HepG2 (cell line): ENCODE data around the gene PRSS8. TPM values are rescaled to one million over a fixed set of nuclear protein-coding genes. Genes with fewer than 3 reads are reported as not detected.
A peak's percentile ranks its signal among the peaks of the same experiment; 100 is the strongest.

Experiments
- AFF4 ChIP-seq: sonication (generic); formaldehyde crosslinking; IDR thresholded peaks from 2 replicates; pipeline ENCODE4 v1.4.0; 2020; ENCODE audit warnings: missing genetic modification reagents
- ELF3 ChIP-seq: IDR thresholded peaks from 2 replicates; pipeline ENCODE4 v1.6.1; 2016; ENCODE audit warnings: missing genetic modification reagents, missing compliant biosample characterization
- ERF ChIP-seq: IDR thresholded peaks from 2 replicates; pipeline ENCODE4 v1.6.1; 2018; ENCODE audit warnings: missing biosample characterization, missing genetic modification reagents
- KAT8 ChIP-seq: IDR thresholded peaks from 2 replicates; pipeline ENCODE4 v1.6.1; 2016; ENCODE audit warnings: missing genetic modification reagents, missing compliant biosample characterization
- MIER2 ChIP-seq: IDR thresholded peaks from 2 replicates; pipeline ENCODE4 v1.6.1; 2016; ENCODE audit warnings: missing biosample characterization, missing genetic modification reagents
- NFYC ChIP-seq: IDR thresholded peaks from 2 replicates; pipeline ENCODE4 v1.6.1; 2016; ENCODE audit warnings: missing genetic modification reagents, missing compliant biosample characterization
- RCOR2 ChIP-seq: IDR thresholded peaks from 2 replicates; pipeline ENCODE4 v1.6.1; 2016; ENCODE audit warnings: missing biosample characterization, missing genetic modification reagents
- YEATS4 ChIP-seq: sonication (generic); formaldehyde crosslinking; IDR thresholded peaks from 2 replicates; pipeline ENCODE4 v1.4.0; 2020; ENCODE audit warnings: missing genetic modification reagents, borderline replicate concordance
- ZC3H4 ChIP-seq: sonication (generic); formaldehyde crosslinking; IDR thresholded peaks from 2 replicates; pipeline ENCODE4 v1.4.0; 2020; ENCODE audit warnings: missing genetic modification reagents, borderline replicate concordance
- ZEB1 ChIP-seq: IDR thresholded peaks from 2 replicates; pipeline ENCODE4 v1.6.1; 2012; ENCODE audit warnings: mild to moderate bottlenecking, low read depth, inconsistent platforms; ENCODE audit not compliant: insufficient replicate concordance
- ZSCAN20 ChIP-seq: sonication (generic); formaldehyde crosslinking; IDR thresholded peaks from 2 replicates; pipeline ENCODE4 v1.4.0; 2020; ENCODE audit warnings: missing genetic modification reagents, mild to moderate bottlenecking, borderline replicate concordance
- polyA plus RNA-seq, 8 experiments: library from polyadenylated mRNA; depleted of rRNA in 3 of 8; stranded (reverse) in 7 of 8; unstranded in 1 of 8; fragments of >200 nt; fragmentation: Illumina TruSeq in 4 of 8; extraction: Trizol in 4 of 8; gene quantifications; 2 replicates each; pipeline versions ENCODE4 v1.2.1 to v1.2.3, GENCODE V29; 2011 to 2016; ENCODE audit warnings: low read depth in 4 of 8, missing spikeins in 1 of 8, mixed read lengths in 1 of 8; ENCODE audit not compliant: insufficient read depth in 1 of 8
- total RNA-seq, 5 experiments: library from RNA; depleted of rRNA; stranded (reverse); fragments of >200 nt; fragmentation: Illumina TruSeq; extraction: Trizol; gene quantifications; 2 replicates each; pipeline ENCODE4 v1.2.3, GENCODE V29; 2016; ENCODE audit warnings: low read depth in 1 of 5
- TF ChIP-seq, protein P1 (sequence below): sonication (generic); formaldehyde crosslinking; IDR thresholded peaks from 2 replicates; pipeline ENCODE4 v1.4.0; 2020; ENCODE audit warnings: mild to moderate bottlenecking, missing genetic modification reagents, borderline replicate concordance
- TF ChIP-seq, protein P2 (sequence below): sonication (generic); formaldehyde crosslinking; IDR thresholded peaks from 2 replicates; pipeline ENCODE4 v1.4.0; 2020; ENCODE audit warnings: missing genetic modification reagents, borderline replicate concordance
- TF ChIP-seq, protein P3 (sequence below): sonication (generic); formaldehyde crosslinking; IDR thresholded peaks from 2 replicates; pipeline ENCODE4 v1.4.0; 2020; ENCODE audit warnings: missing genetic modification reagents

PRSS8 gene
- total and polyA plus RNA-seq, 2 of the 13 experiments (the other 11 are each of a cell fraction or from before 2014, with no cell fraction given), result 2.6 to 7.2 TPM

DNA sequence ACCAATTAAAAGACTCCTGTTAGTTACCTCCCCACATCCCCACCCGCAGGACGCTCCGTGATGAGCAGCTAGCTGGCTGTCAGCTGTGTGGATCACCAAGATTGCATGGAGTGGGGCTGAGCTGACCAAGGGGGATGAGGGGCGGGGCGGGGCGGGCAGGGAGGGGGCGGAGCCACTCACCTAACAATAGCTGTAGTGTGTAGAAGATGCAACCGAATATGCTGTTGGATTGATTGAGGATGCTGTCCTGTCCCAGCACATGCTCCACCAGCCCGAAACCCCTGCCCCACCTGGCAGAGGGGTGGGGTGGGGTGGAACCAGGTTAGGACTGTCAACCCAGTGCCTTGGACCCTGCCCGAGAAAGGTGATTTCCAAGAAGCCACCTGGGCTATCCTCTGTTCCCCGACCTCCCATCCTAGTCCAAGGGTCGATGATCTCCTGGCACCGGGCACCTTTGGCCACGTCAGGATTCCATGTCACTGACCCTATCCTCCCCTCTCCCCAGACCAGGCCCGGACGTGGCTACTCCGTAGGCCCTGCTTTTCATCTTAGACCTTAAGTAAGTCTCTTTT is 42.3 kb downstream of the PRSS8 start (continued):
- TF ChIP-seq, protein P1, sequence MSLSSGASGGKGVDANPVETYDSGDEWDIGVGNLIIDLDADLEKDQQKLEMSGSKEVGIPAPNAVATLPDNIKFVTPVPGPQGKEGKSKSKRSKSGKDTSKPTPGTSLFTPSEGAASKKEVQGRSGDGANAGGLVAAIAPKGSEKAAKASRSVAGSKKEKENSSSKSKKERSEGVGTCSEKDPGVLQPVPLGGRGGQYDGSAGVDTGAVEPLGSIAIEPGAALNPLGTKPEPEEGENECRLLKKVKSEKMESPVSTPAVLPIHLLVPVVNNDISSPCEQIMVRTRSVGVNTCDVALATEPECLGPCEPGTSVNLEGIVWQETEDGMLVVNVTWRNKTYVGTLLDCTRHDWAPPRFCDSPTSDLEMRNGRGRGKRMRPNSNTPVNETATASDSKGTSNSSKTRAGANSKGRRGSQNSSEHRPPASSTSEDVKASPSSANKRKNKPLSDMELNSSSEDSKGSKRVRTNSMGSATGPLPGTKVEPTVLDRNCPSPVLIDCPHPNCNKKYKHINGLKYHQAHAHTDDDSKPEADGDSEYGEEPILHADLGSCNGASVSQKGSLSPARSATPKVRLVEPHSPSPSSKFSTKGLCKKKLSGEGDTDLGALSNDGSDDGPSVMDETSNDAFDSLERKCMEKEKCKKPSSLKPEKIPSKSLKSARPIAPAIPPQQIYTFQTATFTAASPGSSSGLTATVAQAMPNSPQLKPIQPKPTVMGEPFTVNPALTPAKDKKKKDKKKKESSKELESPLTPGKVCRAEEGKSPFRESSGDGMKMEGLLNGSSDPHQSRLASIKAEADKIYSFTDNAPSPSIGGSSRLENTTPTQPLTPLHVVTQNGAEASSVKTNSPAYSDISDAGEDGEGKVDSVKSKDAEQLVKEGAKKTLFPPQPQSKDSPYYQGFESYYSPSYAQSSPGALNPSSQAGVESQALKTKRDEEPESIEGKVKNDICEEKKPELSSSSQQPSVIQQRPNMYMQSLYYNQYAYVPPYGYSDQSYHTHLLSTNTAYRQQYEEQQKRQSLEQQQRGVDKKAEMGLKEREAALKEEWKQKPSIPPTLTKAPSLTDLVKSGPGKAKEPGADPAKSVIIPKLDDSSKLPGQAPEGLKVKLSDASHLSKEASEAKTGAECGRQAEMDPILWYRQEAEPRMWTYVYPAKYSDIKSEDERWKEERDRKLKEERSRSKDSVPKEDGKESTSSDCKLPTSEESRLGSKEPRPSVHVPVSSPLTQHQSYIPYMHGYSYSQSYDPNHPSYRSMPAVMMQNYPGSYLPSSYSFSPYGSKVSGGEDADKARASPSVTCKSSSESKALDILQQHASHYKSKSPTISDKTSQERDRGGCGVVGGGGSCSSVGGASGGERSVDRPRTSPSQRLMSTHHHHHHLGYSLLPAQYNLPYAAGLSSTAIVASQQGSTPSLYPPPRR (CRISPR knock-in tag), result no peak
- no peak for TF ChIP-seq KAT8 (CRISPR knock-in tag)
- no peak for TF ChIP-seq ZSCAN20 (CRISPR knock-in tag)
- peak; percentile 20; the same call in 1 of the 2 replicates for TF ChIP-seq YEATS4
- TF ChIP-seq ZEB1, result no peak
- no peak for TF ChIP-seq ZC3H4 (CRISPR knock-in tag)
- no peak for TF ChIP-seq ELF3 (CRISPR knock-in tag)
- TF ChIP-seq, protein P2, sequence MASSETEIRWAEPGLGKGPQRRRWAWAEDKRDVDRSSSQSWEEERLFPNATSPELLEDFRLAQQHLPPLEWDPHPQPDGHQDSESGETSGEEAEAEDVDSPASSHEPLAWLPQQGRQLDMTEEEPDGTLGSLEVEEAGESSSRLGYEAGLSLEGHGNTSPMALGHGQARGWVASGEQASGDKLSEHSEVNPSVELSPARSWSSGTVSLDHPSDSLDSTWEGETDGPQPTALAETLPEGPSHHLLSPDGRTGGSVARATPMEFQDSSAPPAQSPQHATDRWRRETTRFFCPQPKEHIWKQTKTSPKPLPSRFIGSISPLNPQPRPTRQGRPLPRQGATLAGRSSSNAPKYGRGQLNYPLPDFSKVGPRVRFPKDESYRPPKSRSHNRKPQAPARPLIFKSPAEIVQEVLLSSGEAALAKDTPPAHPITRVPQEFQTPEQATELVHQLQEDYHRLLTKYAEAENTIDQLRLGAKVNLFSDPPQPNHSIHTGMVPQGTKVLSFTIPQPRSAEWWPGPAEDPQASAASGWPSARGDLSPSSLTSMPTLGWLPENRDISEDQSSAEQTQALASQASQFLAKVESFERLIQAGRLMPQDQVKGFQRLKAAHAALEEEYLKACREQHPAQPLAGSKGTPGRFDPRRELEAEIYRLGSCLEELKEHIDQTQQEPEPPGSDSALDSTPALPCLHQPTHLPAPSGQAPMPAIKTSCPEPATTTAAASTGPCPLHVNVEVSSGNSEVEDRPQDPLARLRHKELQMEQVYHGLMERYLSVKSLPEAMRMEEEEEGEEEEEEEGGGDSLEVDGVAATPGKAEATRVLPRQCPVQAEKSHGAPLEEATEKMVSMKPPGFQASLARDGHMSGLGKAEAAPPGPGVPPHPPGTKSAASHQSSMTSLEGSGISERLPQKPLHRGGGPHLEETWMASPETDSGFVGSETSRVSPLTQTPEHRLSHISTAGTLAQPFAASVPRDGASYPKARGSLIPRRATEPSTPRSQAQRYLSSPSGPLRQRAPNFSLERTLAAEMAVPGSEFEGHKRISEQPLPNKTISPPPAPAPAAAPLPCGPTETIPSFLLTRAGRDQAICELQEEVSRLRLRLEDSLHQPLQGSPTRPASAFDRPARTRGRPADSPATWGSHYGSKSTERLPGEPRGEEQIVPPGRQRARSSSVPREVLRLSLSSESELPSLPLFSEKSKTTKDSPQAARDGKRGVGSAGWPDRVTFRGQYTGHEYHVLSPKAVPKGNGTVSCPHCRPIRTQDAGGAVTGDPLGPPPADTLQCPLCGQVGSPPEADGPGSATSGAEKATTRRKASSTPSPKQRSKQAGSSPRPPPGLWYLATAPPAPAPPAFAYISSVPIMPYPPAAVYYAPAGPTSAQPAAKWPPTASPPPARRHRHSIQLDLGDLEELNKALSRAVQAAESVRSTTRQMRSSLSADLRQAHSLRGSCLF (CRISPR knock-in tag), result no peak
- TF ChIP-seq ERF (CRISPR knock-in tag), result 0 out of 2 replicates have a peak, but pooled peaks have one; percentile 30
- no peak for TF ChIP-seq AFF4 (CRISPR knock-in tag)
- no peak for TF ChIP-seq NFYC (CRISPR knock-in tag)
- TF ChIP-seq RCOR2 (CRISPR knock-in tag), result no peak
- TF ChIP-seq, protein P3, sequence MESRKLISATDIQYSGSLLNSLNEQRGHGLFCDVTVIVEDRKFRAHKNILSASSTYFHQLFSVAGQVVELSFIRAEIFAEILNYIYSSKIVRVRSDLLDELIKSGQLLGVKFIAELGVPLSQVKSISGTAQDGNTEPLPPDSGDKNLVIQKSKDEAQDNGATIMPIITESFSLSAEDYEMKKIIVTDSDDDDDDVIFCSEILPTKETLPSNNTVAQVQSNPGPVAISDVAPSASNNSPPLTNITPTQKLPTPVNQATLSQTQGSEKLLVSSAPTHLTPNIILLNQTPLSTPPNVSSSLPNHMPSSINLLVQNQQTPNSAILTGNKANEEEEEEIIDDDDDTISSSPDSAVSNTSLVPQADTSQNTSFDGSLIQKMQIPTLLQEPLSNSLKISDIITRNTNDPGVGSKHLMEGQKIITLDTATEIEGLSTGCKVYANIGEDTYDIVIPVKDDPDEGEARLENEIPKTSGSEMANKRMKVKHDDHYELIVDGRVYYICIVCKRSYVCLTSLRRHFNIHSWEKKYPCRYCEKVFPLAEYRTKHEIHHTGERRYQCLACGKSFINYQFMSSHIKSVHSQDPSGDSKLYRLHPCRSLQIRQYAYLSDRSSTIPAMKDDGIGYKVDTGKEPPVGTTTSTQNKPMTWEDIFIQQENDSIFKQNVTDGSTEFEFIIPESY (CRISPR knock-in tag), result no peak
- TF ChIP-seq MIER2 (CRISPR knock-in tag), result no peak
